NCI-H2171 (cell line): Measurements from ENCODE around the gene TMED10.

Source experiments
- DNase-seq: peaks from one replicate; lab custom pipeline; 2025; lab: John Stamatoyannopoulos, UW

The TMED10 gene

DNA sequence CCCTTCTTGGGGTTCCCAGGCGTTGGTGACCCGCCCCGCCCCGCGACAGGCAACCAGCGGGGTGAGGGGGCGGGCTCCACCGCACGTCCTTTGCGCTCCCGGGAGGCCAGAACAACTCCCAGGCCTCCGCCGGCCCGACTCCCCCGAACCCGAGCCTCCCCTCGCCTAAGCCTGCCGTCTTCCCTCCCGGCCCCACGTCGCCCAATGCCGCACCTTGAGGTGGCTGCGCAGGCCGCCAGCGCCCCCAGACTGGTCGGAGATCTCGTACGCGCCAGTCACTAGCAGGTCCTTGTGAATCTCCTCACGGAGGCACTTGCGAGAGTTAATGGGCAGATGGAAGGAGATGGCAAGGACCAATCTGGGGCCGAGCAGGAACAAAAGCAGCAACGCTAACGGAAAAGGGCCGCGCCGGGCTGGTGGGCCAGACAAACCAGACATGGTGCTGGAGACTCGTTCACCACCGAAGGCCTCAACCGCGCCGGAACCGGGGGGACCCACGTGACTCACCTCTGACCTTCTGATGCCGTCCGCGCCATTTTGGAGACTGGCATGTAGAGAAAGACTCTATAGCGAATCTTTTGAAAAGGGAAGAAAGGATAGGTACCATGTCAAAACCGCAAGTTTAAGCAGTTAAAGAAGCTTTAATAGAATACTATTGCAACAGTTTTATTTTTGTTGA lies at the start of gene TMED10:
TMED10 (minus strand) TSS at position 471 of the 679 bp plus-strand sequence; CDS start at position 438, 33 bp downstream.
- peak; percentile 94 for DNase-seq

DNA sequence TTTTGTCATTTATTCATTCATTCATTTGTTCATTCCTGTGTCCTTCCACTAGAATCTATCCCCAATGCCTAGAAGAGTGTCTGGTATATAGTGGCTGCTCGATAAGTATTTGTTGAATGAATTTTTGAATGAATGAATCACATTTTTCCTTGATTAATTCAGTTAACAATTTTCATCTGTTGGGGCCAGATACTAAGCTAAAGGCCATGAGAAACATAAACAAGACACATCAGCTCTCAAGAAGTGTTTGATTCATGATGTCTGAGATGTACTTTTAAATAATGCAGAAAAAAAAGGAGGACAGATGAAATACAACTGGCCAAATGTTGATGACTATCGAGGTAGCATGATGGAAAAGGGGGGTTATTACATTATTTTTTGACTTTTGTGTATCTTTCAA lies 48.1 kb upstream of the TMED10 start:
- no peak for DNase-seq

DNA sequence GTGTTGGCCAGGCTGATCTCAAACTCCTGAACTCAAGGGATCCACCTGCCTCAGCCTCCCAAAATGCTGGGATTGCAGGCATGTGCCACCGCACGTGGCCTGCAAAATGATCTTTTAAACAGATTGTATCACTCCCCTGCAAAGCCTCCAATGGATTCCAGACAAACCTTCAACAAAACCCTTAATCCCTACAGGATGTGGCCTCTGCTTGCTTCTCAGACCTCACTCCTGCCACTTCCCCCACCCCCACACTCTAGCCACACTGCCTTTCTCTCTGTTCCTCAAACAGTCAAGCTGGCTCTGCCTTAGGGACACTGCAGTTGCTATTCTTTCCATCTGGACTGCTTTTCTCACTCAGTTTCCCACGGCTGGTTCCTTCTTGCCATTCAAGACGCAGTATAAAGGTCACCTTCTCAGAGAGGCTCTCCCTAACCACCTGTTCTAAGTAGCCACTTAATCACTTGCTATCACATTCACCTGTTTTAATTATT lies 47.3 kb upstream of the TMED10 start:
- DNase-seq: no peak

DNA sequence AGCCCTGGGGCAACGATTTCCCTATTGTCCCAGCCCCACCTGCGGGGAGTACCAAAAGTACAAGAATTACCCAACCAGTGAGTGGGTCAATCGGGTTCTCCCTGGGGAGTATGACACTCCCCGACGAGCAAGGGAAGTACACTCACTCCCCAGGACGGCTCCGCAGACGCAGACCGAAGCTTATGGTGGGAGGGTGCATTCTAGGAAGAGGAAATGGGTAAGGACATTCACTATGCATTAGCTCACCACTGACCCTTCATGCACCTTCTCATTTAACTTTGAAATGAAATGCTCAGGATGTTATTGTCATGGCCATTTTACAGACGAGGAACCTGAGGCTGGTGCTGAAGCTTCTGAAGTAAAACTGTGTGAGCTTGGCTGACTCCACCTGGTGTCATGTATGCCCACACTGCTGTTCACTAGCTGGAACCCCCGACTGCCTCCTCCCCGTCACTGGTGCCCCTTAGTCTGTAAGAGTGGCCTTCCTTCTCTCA lies 45.8 kb upstream of the TMED10 start:
- DNase-seq: no peak

DNA sequence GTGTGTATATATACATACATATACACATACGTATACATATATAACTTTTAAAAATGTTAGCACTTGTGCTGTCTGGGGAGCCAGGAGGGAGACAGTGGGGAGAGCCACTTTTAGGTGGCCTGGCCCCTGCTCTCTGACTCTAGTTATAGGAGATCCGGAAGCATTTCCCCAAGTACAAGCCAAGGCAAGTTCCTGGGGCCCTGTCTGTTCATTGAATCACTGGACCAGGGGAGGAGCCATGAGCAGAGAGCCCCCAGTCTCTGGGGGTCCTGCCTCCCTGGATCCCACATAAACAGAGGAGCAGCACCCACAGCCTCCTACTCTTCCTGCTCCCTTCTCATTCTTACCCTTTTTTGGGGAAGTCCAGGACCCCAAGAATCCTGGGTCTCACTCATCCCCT lies 45.4 kb upstream of the TMED10 start:
- DNase-seq: no peak

DNA sequence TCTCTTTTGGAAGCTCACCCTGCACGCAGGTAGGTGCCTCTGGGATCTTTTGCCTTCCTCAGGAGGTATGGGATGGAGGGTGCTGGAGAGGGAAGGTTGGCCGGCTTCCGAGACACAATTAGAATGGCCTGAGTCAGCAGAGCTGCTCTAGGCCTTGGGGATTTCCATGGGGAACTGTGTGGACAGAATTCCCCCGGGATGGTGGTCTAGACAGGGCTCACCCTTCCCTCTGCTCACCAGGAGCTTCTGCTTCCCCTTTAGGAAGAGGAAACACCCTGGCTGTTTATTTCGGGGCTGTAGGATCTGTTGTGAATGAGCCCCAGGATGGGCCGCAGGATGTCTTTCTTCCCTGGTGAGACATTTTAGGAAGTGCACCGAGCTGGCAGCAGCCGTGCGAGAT lies 43.7 kb upstream of the TMED10 start:
- DNase-seq: no peak

DNA sequence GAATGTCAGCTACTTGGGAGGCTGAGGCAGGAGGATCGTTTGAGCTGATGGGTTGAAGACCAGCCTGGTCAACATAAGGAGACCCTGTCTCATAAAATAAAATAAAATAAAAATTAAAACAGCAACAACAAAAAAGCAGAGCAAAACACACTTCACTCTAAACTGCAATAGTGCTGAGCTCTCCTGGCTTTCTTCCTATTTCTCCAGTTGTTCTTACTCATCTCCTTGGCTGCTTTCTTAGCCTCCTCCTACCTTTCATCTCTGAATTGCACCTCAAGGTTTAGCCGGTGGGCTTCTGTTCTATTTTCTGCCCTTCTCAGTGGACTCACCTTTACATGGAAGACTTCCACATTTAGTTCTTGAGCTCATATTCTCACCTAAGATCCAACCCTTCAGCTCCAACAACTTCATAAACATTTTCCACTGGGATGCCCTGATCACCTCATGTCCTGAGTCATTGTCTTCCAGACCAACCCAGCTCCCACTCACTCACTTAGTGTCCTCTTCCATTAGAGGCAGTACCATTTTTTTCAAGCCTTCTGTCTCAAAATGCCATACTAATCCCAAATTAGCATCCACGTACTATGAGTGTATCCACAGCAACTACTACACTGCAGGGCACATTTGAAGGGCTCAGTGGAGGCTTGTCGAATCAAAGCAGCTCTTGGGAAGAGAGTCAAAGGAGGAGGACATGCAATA lies 41.2 kb upstream of the TMED10 start:
- no peak for DNase-seq

DNA sequence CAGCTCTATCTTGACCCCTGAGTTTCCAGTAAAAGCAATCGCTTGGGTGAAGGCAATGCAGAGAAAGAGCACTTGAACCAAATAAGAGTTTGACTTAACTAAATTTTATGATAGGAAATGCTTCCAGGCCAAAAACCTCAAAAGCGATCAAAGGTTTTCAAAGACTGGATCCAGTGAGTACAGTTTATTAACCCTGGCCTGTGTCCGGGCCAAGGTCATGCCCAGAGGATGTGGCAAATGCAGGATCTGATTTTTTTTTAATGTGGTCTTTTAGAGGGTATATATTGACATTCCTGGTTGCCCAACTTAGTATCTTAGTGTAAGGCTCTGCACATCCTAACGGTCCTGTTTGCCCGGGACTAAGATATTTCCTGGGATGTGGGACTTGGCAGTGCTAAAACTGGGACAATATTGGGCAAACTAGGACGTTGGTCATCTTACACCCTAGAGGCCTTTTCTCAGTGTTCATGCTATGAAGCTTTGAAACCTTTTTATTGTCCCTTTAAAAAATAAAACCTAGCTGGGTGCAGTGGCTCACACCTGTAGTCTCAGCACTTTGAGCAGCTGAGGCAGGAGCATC lies 40.1 kb upstream of the TMED10 start:
- no peak for DNase-seq

DNA sequence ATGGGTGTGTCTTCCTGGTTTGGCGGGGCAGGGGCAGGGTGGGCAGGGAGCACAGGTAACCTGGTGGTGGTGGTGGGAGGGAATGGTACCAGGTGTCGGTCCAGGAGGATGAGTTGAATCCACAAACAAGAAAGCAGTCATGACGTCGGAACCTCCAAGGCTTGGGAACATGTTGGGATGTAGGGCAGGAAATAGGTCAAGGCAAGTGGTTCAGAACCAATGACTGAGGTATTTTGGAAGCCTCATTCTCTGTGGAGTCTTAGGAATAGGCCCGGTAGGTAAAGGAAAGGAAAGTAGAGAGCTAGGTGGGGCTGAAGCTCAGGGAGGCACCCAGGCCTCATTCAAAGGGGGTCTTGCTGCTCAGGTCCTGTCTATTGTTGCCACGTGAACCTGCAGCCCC lies 39.1 kb upstream of the TMED10 start:
- no peak for DNase-seq

DNA sequence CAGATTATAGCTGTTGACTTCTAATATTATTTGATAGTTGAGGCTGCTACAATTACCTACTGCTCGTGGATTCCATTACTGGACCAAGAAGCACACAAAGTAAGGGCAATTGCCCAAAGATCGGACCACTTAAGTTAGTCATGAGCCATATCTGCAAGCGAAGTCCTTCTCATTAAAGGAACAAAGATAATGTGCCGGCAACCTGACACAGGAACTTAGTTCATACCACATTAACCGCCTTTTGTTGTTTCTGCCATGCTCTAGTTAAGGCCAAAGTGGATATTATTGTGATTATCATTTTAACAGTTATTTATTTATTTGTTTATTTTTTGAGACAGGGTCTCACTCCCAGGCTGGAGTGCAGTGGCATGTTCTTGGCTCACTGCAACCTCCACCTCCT lies 38.1 kb upstream of the TMED10 start:
- no peak for DNase-seq

DNA sequence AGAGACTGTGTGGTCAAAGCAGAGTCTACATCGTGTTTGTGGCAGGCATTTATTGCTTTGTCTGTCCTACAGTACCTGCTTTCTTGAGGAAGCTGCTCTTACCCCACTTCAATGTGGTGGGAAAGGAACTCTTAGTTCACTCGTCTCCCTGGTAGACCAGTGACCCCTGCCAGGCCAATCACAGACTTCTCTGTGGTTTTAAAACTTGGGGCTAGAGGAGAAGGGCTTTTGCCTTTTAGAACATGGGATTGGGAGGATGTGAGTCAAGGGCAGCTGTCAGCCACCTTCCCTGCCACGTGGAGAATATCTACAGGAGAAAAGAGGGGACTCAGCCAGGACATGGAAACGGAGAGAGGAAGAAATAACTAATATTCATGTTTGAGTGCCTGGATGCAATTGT lies 36.8 kb upstream of the TMED10 start:
- no peak for DNase-seq

DNA sequence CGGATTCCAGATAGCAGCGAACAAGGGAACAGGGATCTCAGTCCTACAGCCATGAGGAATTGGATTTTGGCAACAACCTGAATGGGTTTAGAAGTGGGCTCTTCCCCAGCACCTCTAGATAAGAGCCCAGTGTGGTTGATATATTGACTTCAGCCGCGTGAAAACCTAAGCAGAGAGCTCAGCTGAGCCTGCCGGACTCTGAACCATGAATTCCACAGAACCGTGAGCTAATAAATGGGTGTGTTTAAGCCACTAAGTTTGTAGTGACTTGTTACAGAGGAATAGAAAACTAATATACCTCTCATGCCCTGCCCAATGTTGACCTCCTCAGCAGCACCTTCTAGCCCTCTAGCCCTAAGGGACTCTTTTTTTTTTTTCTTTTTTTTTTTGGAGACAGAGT lies 32.4 kb upstream of the TMED10 start:
- DNase-seq: no peak

DNA sequence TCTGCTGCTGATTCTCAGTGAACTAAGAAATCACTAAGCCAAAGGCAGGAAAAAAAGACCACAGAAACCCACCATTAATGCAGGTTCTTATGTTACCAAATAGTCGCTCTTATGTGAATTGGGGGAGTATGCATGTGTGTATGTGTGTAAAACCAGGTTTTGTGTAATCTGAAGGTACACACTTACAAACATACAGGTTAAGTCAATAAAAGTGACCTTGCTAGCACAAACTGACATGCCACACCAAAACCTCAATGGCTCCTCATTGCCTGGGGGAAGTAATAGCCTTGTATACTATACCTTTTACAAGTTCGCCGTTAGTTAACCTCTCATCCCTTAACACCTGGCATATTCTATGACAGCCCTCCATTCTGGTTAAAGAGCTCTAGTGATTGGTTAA lies 29.8 kb upstream of the TMED10 start:
- no peak for DNase-seq

DNA sequence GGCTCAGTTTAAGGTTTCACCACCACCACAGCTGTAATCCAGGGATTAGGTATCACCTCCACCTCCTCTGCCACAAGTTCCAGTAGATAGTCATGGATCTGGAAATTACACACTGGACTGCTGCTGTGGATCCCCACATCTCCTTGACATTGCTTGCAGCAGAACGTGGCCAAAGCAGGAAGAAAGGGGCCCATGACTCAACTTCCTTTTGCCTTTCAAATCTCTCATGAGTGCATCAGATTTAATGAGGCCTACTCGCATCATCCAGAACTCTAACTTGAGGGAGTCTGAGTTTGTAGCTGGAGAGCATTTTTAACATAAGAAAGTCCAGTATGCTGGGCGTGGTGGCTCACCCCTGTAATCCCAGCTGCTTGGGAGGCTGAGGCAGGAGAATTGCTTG lies 29.2 kb upstream of the TMED10 start:
- DNase-seq: no peak

DNA sequence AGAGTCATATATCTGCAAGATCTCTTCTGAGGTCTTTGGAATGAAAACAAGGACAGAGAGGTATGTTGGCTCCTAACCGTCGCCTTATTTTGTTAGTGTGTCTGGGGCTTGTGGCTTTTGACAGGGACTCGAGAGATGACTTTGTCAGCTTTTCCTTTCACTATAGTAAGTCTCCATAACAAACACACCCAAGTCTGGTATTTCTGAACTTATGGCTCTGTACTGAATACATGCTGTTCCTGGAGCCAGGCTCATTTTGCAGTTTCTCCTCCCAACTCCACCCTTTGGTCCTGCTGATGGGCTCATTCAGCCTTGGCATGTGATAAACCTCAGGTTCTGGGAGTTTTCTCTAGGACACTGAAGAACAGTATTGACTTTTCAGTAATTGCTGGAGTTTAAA lies 27.7 kb upstream of the TMED10 start:
- no peak for DNase-seq

DNA sequence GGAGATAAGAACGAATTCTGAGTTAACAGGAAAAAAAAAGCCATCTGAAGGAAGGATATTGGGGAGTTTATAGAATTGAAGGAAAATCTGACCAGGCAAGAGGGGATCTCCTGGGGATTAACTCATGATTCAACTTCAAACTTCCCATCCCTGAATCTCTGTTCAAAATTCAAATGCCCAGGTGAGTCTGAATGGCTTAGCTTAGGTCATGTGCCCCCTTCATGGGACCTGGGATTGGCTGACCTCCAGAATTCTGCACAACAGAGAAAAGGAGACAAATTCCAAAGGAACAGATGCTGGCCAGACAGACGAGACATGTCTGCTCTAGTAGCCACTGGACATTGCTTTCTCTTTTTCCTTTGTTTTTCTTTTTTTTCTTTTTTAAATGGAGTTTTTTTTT lies 26.2 kb upstream of the TMED10 start:
- DNase-seq: no peak

DNA sequence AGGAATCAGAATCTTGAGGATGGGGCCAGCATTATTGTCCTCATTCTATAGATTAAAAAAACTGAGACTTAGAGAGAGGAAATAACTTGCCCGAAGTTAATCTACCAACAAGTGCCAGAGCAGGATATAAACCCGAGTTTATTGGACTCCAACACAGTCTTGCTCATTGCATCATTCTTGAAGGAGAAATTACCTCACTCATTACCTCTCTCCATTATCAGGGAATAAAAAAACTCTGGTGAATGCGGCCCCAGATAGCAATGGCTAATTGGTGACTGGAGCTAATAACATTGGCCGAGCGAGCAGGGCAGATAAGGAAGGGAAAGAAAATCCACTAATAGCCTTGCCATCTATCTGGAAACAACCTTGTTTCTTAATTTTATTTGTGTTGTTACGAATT lies 24.7 kb upstream of the TMED10 start:
- no peak for DNase-seq

DNA sequence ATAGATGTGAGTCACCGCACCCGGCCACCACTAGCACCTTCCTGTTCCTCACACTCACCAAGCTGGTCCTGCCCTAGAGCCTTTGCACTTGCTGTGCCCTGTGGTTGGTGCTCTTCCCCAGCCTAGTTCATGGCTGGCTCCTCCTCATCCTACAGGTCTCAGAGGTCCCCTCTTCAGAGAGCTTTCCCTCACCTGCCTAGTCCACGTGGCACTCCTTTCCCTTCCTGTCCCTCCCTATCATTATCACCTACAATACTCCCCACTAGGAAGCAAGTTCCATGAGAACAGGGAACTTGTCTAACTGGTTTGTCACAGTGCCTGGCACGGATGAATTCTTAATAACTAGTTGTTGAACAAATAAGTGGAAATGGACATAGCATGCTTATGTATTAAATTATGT lies 24.0 kb upstream of the TMED10 start:
- DNase-seq: no peak

DNA sequence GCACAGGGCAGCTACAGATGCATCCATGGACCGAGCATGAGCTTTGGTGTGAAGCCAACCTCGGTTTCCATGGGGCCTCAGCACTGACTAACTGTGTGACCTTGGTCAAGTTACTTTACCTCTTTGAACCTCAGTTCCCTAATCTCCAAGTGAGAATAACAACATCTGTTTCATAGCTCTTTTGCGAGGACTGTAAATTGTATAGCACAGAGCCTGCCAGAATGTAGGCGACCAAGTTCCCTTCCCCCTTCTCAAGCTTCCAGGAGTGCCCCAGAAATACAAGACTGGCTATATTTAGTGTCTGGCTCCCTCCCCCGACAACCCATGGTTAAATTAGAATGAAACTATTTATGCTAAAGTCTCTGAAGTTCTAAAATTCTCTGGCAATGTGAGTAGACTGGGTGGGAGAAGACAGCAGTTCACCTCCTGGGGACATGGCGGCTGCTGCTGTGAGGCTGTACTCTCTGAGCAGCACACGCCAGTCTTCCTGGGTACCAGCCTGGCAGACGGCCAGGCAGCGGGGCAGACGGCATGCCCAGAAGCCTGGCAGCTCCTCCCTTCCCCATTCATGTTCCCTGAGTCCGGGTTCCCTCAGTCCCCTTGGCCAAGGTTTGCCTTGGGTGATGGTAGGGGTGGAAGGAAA lies 22.0 kb upstream of the TMED10 start:
- peak; percentile 9 for DNase-seq

DNA sequence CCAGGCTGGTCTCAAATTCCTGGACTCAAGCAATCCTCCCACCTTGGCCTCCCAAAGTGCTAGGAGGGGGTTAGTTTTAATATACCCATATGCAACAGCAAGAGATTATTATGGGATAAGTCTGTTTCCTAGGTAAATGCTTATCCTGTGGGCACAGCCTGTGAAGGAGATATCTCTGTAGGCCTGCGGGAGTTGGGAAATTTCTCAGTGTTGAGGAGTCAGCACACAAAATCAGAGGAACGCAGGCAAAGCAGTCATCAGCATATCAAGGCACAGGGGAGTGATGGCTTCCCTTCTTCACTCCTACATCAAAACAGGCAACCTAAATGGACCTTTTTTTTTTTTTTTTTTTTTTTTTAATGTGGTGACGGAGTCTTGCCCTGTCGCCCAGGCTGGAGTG lies 20.9 kb upstream of the TMED10 start:
- DNase-seq: no peak

DNA sequence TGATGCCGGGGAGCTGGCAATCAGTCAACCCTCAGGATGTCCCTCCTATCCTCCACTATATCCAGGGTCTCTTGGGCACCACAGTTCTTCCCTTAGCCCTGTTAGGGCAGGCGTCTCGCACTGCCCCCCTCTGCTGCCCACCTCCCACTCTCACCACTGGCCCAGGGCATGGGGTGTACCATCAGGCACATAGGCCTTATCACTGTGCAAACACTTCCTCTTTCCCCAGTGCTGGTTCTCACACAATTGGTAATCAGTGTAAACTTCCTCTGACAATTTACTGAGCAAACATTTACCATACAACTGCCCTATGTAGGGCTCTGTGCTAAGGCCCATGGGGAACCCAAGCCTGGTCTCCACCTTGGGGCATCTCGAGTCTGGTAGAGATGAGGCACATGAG lies 20.1 kb upstream of the TMED10 start:
- no peak for DNase-seq

DNA sequence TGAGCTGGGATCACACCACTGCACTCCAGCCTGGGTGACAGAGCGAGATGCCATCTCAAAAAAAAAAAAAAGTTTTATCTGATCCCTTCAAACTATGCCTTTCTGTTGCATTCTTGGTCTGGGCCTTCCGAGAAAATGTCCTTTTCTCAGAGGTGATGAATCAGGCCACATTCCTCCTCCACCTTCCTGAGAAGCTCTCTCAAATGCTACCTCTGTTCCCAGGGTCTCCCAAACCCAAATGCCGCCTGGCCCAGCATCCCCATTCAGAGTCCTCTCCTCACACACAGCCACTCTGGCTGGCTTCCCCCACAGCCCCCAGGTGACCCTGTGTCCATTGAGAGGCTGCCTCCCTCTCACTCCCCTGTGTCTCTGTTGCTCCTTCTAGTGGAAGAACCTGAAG lies 19.7 kb upstream of the TMED10 start:
- no peak for DNase-seq

DNA sequence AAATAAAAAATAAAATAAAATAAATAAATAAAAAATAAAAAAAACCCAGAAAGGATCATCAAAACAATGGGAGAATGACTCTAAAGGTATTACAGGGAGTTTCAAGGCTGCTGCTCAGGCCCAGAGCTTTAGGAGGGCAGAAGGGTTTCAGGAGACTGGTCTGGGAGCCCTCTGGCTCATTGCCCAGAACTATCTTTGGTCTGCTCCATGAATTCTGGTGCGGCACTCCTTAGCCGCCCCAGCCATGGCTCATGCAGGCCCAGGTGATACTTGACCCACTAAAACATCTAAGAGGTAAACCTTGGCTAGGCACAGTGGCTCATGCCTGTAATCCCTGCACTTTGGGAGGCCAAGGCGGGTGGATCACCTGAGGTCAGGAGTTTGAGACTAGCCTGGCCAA lies 14.7 kb upstream of the TMED10 start:
- no peak for DNase-seq
